Fibroblast of lung (primary cell): ENCODE results near the gene SUPT5H. TPM values are rescaled to one million over a fixed set of nuclear protein-coding genes. Genes with fewer than 3 reads are reported as not detected.

Experiments used
- DNase-seq, 2 donors: peaks; one replicate each; pipeline versions ENCODE4 v3.0.0 to v3.0.0-alpha.2; 2010; ENCODE audit warnings: low read depth in 2 of 2
- H2AFZ ChIP-seq: 2 replicates; pipeline ENCODE4 v1.5.1; 2012; ENCODE audit warnings: low read length, control low read depth, inconsistent platforms
- H3K27ac ChIP-seq: 2 replicates; pipeline ENCODE4 v1.5.1; 2011; ENCODE audit warnings: low read length, control low read depth; ENCODE audit not compliant: insufficient read depth
- H3K27me3 ChIP-seq: 2 replicates; pipeline ENCODE4 v1.5.1; 2011; ENCODE audit warnings: mild to moderate bottlenecking, low read length; ENCODE audit not compliant: control insufficient read depth, insufficient read depth
- H3K36me3 ChIP-seq: 2 replicates; pipeline ENCODE4 v1.5.1; 2011; ENCODE audit warnings: low read length; ENCODE audit not compliant: control insufficient read depth, insufficient read depth
- H3K4me1 ChIP-seq: 2 replicates; pipeline ENCODE4 v1.5.1; 2011; ENCODE audit warnings: low read length; ENCODE audit not compliant: control insufficient read depth, insufficient read depth; ENCODE audit errors: extremely low read depth
- H3K4me2 ChIP-seq: 2 replicates; pipeline ENCODE4 v1.5.1; 2011; ENCODE audit warnings: low read length, control low read depth; ENCODE audit not compliant: insufficient read depth; ENCODE audit errors: extremely low read depth
- H3K4me3 ChIP-seq, 4 experiments: fragments of 200-600 bp in 1 of 4; sonication (generic) in 1 of 4; replicated peaks in 1 of 4; 2 replicates each; pipeline ENCODE4 v1.5.1; 2011 to 2016; ENCODE audit warnings: low read length in 4 of 4, low read depth in 3 of 4, mild to moderate bottlenecking in 3 of 4, control low read depth in 2 of 4, inconsistent platforms in 1 of 4, mixed read lengths in 1 of 4; ENCODE audit not compliant: insufficient read depth in 1 of 4; ENCODE audit errors: control extremely low read depth in 1 of 4
- H3K79me2 ChIP-seq: 2 replicates; pipeline ENCODE4 v1.5.1; 2012; ENCODE audit warnings: mild to moderate bottlenecking, low read length, inconsistent platforms; ENCODE audit not compliant: control insufficient read depth, insufficient read depth
- H3K9ac ChIP-seq: 2 replicates; pipeline ENCODE4 v1.5.1; 2011; ENCODE audit warnings: mild to moderate bottlenecking, low read length, control low read depth; ENCODE audit not compliant: insufficient read depth
- H3K9me3 ChIP-seq: 2 replicates; pipeline ENCODE4 v1.5.1; 2012; ENCODE audit warnings: low read depth, low read length; ENCODE audit not compliant: control insufficient read depth, insufficient read depth
- H4K20me1 ChIP-seq: 2 replicates; pipeline ENCODE4 v1.5.1; 2011; ENCODE audit warnings: low read length; ENCODE audit not compliant: control insufficient read depth, insufficient read depth; ENCODE audit errors: extremely low read depth
- EZH2 ChIP-seq: IDR thresholded peaks from 2 replicates; pipeline ENCODE4 v1.5.1; 2012; ENCODE audit warnings: low read length, control low read depth, mild to moderate bottlenecking; ENCODE audit errors: missing control alignments
- polyA plus RNA-seq, 2 donors: library from polyadenylated mRNA; depleted of rRNA in 1 of 2; stranded (reverse) in 1 of 2; unstranded in 1 of 2; fragments of >200 nt; gene quantifications; 2 replicates each; pipeline ENCODE4 v1.2.1, GENCODE V29; 2011 to 2012; ENCODE audit warnings: missing spikeins in 1 of 2
- total RNA-seq: library from RNA; depleted of rRNA; stranded (reverse); fragments of >200 nt; gene quantifications from 2 replicates; pipeline ENCODE4 v1.2.1, GENCODE V29; 2014
- TF ChIP-seq, protein P1 (sequence below), 2 donors: IDR thresholded peaks in 1 of 2; conservative IDR thresholded peaks in 1 of 2; 1 replicate in 1 of 2; 2 replicates in 1 of 2; pipeline ENCODE4 v1.5.1; 2011 to 2012; ENCODE audit warnings: low read length in 2 of 2, control low read depth in 1 of 2, inconsistent platforms in 1 of 2, low read depth in 1 of 2, mild to moderate bottlenecking in 1 of 2

SUPT5H gene
- total and polyA plus RNA-seq, 2 donors (not counting 1 experiment from before 2014, with no cell fraction given), result 50.2 to 77.8 TPM

GRCh38 chr19:39483141-39483540, 37.8 kb downstream of the SUPT5H start:
- H2AFZ ChIP-seq, result no peak overlapping the region
- no peak overlapping the region for H3K9ac ChIP-seq
- H3K79me2 ChIP-seq, result peaks cover 18% of the 10 kb centered on the region
- no peak overlapping the region for H3K27ac ChIP-seq
- TF ChIP-seq, protein P1, sequence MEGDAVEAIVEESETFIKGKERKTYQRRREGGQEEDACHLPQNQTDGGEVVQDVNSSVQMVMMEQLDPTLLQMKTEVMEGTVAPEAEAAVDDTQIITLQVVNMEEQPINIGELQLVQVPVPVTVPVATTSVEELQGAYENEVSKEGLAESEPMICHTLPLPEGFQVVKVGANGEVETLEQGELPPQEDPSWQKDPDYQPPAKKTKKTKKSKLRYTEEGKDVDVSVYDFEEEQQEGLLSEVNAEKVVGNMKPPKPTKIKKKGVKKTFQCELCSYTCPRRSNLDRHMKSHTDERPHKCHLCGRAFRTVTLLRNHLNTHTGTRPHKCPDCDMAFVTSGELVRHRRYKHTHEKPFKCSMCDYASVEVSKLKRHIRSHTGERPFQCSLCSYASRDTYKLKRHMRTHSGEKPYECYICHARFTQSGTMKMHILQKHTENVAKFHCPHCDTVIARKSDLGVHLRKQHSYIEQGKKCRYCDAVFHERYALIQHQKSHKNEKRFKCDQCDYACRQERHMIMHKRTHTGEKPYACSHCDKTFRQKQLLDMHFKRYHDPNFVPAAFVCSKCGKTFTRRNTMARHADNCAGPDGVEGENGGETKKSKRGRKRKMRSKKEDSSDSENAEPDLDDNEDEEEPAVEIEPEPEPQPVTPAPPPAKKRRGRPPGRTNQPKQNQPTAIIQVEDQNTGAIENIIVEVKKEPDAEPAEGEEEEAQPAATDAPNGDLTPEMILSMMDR (conservative IDR thresholded peaks at IDR 0.05 in 1 of 2, IDR thresholded peaks at IDR 0.05 in 1 of 2; ENCODE audit: low read depth in 1 of 2, low read length in 2 of 2), result no peak
- TF ChIP-seq EZH2, result no peak
- no peak overlapping the region for H3K4me2 ChIP-seq
- no peak overlapping the region for H3K4me3 ChIP-seq
- H3K4me1 ChIP-seq, result no peaks in the 10 kb centered on the region
- H4K20me1 ChIP-seq, result no peaks in the 10 kb centered on the region
- H3K9me3 ChIP-seq, result no peaks in the 10 kb centered on the region
- H3K36me3 ChIP-seq, result peaks cover 11% of the 10 kb centered on the region
- H3K27me3 ChIP-seq, result no peaks in the 10 kb centered on the region
- DNase-seq, result no peak

DNA sequence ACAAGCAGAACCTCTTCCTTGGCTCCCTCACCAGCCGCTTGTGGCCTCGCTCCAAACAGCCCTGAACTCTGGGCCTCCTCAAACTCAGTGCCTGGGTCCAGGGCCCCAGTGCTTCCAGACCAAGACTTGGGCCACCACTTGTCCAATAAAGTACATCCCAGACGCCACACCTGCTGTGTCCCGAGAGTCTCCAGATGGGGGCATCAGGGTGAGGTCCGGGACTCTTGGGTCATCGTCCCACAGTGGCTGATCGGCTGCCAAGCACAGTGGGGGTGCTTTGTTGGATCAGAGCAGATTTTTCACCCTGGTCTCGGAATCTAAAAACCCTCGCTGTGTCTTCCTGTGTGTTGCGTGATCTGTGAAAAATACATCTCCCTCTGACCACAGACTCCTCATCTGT, 44.4 kb downstream of the SUPT5H start:
- Histone ChIP-seq H4K20me1 (no peaks in the 10 kb centered on the region), H3K4me1 (no peaks in the 10 kb centered on the region), H3K4me3 (no peak overlapping the region), H3K9me3 (no peaks in the 10 kb centered on the region), H3K36me3 (peaks cover 16% of the 10 kb centered on the region), H2AFZ (no peak overlapping the region), H3K27ac (no peak overlapping the region), H3K79me2 (no peaks in the 10 kb centered on the region), H3K4me2 (no peak overlapping the region), H3K27me3 (no peaks in the 10 kb centered on the region), H3K9ac (no peak overlapping the region)
- no peak for TF ChIP-seq EZH2
- no peak for DNase-seq

DNA sequence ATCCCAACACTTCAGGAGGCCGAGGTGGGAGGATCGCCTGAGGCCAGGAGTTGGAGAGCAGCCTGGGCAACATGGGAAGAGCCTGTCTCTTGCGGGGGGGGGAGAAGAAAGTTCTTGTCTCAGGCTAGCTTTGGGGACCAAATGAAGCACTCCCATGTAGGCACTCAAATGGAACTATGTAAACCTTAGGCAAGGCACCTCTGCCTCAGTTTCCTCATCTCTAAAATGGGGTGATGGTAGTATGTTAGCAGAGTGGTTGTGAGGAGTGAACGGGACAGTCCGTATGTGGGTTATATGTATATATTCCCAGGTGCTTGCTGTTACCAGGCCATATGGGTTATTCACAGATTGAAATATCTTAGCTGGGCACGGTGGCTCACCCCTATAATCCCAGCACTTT, 46.8 kb downstream of the SUPT5H start:
- Histone ChIP-seq H3K9me3 (no peaks in the 10 kb centered on the region), H3K27ac (no peak overlapping the region), H3K4me3 (no peak overlapping the region), H3K4me1 (no peaks in the 10 kb centered on the region), H4K20me1 (no peaks in the 10 kb centered on the region), H3K79me2 (no peaks in the 10 kb centered on the region), H3K9ac (no peak overlapping the region), H3K27me3 (peaks cover 4% of the 10 kb centered on the region), H3K36me3 (peaks cover 12% of the 10 kb centered on the region), H3K4me2 (no peak overlapping the region), H2AFZ (no peak overlapping the region)
- DNase-seq, result no peak
- TF ChIP-seq EZH2, result no peak
- TF ChIP-seq, protein P1 (conservative IDR thresholded peaks at IDR 0.05 in 1 of 2, IDR thresholded peaks at IDR 0.05 in 1 of 2; ENCODE audit: low read depth in 1 of 2, low read length in 2 of 2), result no peak
